Caco-2 (cell line): ENCODE data around the gene ABCA13. TPM values are rescaled to one million over a fixed set of nuclear protein-coding genes. Genes with fewer than 3 reads are reported as not detected.

Experiments used
- BruUV-seq: library from RNA; stranded (reverse); fragments of 400-500 nt; replicated peaks from 2 replicates; lab custom pipeline; 2021; lab: Mats Ljungman, UMichigan
- CTCF ChIA-PET: fragments of 300-600 bp; sonication (Branson Sonifier 250); formaldehyde crosslinking; loops from one replicate; lab custom pipeline; 2022; ENCODE audit warnings: antibody characterized with exemption; lab: Charles Lee
- POLR2A ChIA-PET: fragments of 300-600 bp; sonication (Branson Sonifier 250); formaldehyde crosslinking; loops from one replicate; lab custom pipeline; 2022; ENCODE audit warnings: antibody characterized with exemption; lab: Charles Lee
- DNase-seq, 2 experiments: peaks; one replicate each; pipeline versions ENCODE4 v3.0.0 to v3.0.0-alpha.2; 2020 to 2022
- H3K27me3 ChIP-seq: replicated peaks from 2 replicates; pipeline ENCODE4 v1.6.0; 2011; ENCODE audit warnings: low read length; ENCODE audit not compliant: control insufficient read depth, insufficient read depth
- H3K36me3 ChIP-seq: 2 replicates; pipeline ENCODE4 v1.5.1; 2011; ENCODE audit warnings: low read length; ENCODE audit not compliant: control insufficient read depth, insufficient read depth
- H3K4me1 ChIP-seq: fragments of 250-450 bp; sonication (Bioruptor Pico); 2 replicates; pipeline ENCODE4 v1.5.1; 2020; ENCODE audit warnings: mild to moderate bottlenecking
- H3K4me3 ChIP-seq: 2 replicates; pipeline ENCODE4 v1.5.1; 2011; ENCODE audit warnings: low read depth, mild to moderate bottlenecking, control low read depth, low read length
- H3K9me3 ChIP-seq: fragments of 250-450 bp; sonication (Bioruptor Pico); 2 replicates; pipeline ENCODE4 v1.5.1; 2020; ENCODE audit warnings: mild to moderate bottlenecking, moderate library complexity
- H3K27ac Mint-ChIP-seq: one replicate; pipeline ENCODE4 v1.8.0; 2022; ENCODE audit warnings: mixed read lengths; ENCODE audit not compliant: unreplicated experiment
- H3K27me3 Mint-ChIP-seq: one replicate; pipeline ENCODE4 v1.8.0; 2022; ENCODE audit warnings: mixed read lengths; ENCODE audit not compliant: insufficient read depth, unreplicated experiment
- H3K36me3 Mint-ChIP-seq: one replicate; pipeline ENCODE4 v1.8.0; 2022; ENCODE audit warnings: mild to moderate bottlenecking, mixed read lengths; ENCODE audit not compliant: insufficient read depth, unreplicated experiment
- H3K4me1 Mint-ChIP-seq: one replicate; pipeline ENCODE4 v1.8.0; 2022; ENCODE audit warnings: low read depth, mixed read lengths; ENCODE audit not compliant: unreplicated experiment
- H3K4me3 Mint-ChIP-seq: one replicate; pipeline ENCODE4 v1.8.0; 2022; ENCODE audit warnings: mild to moderate bottlenecking, moderate library complexity, mixed read lengths; ENCODE audit not compliant: unreplicated experiment
- H3K9me3 Mint-ChIP-seq: one replicate; pipeline ENCODE4 v1.8.0; 2022; ENCODE audit warnings: mixed read lengths; ENCODE audit not compliant: unreplicated experiment
- intact Hi-C: fragments of 100-400 bp; cut with micrococcal nuclease; formaldehyde crosslinking; loops from one replicate; pipeline ENCODE4 v1.10.0; 2022; ENCODE audit not compliant: unreplicated experiment
- total RNA-seq: library from RNA; stranded (reverse); gene quantifications from 2 replicates; pipeline ENCODE4 v1.2.3, GENCODE V29; 2022
- TF ChIP-seq, protein P1 (sequence below), 2 experiments: fragments of 200-600 bp in 1 of 2; IDR thresholded peaks; 1 replicate in 1 of 2; 2 replicates in 1 of 2; pipeline versions ENCODE4 v1.5.1 to v1.8.0; 2011 to 2022; ENCODE audit warnings: antibody characterized with exemption in 1 of 2, control low read depth in 1 of 2, inconsistent platforms in 1 of 2, low read depth in 1 of 2, low read length in 1 of 2, mild to moderate bottlenecking in 1 of 2, moderate library complexity in 1 of 2; ENCODE audit not compliant: insufficient read depth in 1 of 2, severe bottlenecking in 1 of 2, unreplicated experiment in 1 of 2

The ABCA13 gene
- total RNA-seq, 1 experiment from 2014 or later = 0.07 TPM

DNA sequence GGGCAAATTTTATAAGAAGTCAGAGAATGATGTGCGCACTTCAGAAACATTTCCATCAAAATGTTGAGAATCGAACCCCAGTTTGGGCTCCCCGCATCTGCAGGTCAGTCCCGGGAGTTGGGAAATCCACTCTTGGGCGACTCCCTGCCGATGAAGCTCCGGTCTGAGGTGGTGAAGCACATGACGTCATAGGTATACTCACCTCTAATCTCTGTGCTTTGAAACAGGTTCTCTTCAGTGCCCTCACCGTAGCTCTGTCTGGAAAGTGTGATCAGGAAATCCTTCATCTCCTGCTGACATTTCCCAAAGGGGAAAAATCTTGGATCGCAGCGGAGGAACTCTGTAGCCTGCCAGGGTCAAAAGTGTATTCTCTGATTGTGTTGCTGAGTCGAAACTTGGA is 138.5 kb downstream of the ABCA13 start:
- Mint-ChIP-seq H3K4me3 (no peak overlapping the region), H3K4me1 (no peaks in the 10 kb centered on the region), H3K9me3 (no peaks in the 10 kb centered on the region), H3K27me3 (peaks cover 10% of the 10 kb centered on the region), H3K36me3 (no peaks in the 10 kb centered on the region), H3K27ac (no peak overlapping the region)
- ChIA-PET CTCF (no interaction called here), POLR2A (no interaction called here)
- Histone ChIP-seq H3K36me3 (no peaks in the 10 kb centered on the region), H3K4me3 (no peak overlapping the region), H3K9me3 (no peaks in the 10 kb centered on the region), H3K4me1 (no peaks in the 10 kb centered on the region), H3K27me3 (no peaks in the 10 kb centered on the region)
- DNase-seq = no peak
- intact Hi-C loops = no loop called here
- TF ChIP-seq, protein P1, sequence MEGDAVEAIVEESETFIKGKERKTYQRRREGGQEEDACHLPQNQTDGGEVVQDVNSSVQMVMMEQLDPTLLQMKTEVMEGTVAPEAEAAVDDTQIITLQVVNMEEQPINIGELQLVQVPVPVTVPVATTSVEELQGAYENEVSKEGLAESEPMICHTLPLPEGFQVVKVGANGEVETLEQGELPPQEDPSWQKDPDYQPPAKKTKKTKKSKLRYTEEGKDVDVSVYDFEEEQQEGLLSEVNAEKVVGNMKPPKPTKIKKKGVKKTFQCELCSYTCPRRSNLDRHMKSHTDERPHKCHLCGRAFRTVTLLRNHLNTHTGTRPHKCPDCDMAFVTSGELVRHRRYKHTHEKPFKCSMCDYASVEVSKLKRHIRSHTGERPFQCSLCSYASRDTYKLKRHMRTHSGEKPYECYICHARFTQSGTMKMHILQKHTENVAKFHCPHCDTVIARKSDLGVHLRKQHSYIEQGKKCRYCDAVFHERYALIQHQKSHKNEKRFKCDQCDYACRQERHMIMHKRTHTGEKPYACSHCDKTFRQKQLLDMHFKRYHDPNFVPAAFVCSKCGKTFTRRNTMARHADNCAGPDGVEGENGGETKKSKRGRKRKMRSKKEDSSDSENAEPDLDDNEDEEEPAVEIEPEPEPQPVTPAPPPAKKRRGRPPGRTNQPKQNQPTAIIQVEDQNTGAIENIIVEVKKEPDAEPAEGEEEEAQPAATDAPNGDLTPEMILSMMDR (IDR thresholded peaks at IDR 0.05; ENCODE audit: insufficient read depth in 1 of 2, low read depth in 1 of 2, low read length in 1 of 2, severe bottlenecking in 1 of 2, unreplicated experiment in 1 of 2) = no peak
- BruUV-seq = no TSS peak

DNA sequence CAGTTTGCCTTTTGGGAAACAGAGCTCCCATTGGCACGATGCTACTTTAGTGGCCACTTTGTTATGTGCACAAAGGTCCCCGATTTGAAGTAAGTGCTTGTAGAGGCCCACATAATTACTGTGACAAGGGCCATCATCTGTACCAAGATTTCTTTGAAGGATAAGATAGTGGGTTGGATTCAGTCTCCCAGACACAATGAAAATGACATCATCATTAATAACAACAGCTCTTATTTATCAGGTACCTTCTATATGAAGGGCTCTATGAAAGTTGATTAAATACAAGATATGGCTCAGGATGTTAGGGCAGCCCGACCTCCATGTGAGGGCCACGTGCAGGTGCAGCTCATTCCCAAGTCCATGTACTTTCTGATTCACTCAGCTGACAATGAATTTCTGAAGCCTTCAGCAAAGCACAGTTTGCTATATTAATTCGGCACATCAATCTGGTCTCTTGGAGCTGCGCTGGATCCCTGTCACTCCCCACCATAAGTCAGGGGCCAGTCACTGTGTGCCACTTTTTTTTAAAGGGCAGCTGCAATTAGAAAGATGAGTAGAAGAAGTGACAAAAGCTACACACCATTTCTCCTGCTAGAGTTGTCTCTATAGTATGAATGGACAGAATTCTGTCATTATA is 140.3 kb downstream of the ABCA13 start:
- intact Hi-C loops = no loop called here
- BruUV-seq = no TSS peak

DNA sequence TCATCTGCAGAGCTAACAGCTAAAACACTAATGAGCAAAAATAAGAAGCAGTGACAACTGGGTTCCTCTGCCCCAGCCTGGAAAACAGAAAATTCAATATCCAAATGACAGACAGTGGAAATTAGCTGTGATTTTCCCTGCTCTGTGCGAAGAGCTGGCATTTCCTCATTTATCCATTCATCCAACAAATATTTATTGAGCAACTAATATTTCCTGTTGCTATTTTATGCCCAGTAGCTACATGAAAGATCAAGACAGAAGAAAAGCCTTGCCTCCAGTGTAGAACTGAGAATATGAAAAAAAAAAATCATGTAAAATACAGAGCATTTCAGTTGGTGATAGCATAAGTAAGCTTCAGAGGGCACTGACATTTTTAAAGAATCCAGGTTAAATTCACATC is 140.9 kb downstream of the ABCA13 start:
- Histone ChIP-seq H3K27me3 (no peaks in the 10 kb centered on the region), H3K36me3 (no peaks in the 10 kb centered on the region), H3K9me3 (0 out of 2 replicates have a peak, but pooled peaks cover 5% of the 10 kb centered on the region), H3K4me3 (no peak overlapping the region), H3K4me1 (no peaks in the 10 kb centered on the region)
- peaks cover 3% of the 10 kb centered on the region for H3K27me3 Mint-ChIP-seq
- intact Hi-C loops = no loop called here
- no peak overlapping the region for H3K27ac Mint-ChIP-seq
- CTCF ChIA-PET = no interaction called here
- DNase-seq = no peak
- H3K4me3 Mint-ChIP-seq = no peak overlapping the region
- no peaks in the 10 kb centered on the region for H3K36me3 Mint-ChIP-seq
- POLR2A ChIA-PET = no interaction called here
- no TSS peak for BruUV-seq
- H3K9me3 Mint-ChIP-seq = no peaks in the 10 kb centered on the region
- TF ChIP-seq, protein P1 (IDR thresholded peaks at IDR 0.05; ENCODE audit: insufficient read depth in 1 of 2, low read depth in 1 of 2, low read length in 1 of 2, severe bottlenecking in 1 of 2, unreplicated experiment in 1 of 2) = no peak
- no peaks in the 10 kb centered on the region for H3K4me1 Mint-ChIP-seq

More for the DNA sequence above, 140.3 kb downstream of the ABCA13 start:
- Histone ChIP-seq H3K4me3 (no peak overlapping the region), H3K9me3 (0 out of 2 replicates have a peak, but pooled peaks cover 5% of the 10 kb centered on the region), H3K4me1 (no peaks in the 10 kb centered on the region), H3K27me3 (no peaks in the 10 kb centered on the region), H3K36me3 (no peaks in the 10 kb centered on the region)
- Mint-ChIP-seq H3K4me1 (no peaks in the 10 kb centered on the region), H3K27ac (no peak overlapping the region), H3K36me3 (no peaks in the 10 kb centered on the region), H3K9me3 (no peaks in the 10 kb centered on the region), H3K4me3 (no peak overlapping the region), H3K27me3 (peaks cover 3% of the 10 kb centered on the region)
- CTCF ChIA-PET = no interaction called here
- POLR2A ChIA-PET = no interaction called here
- no peak for DNase-seq
- TF ChIP-seq, protein P1 (IDR thresholded peaks at IDR 0.05; ENCODE audit: insufficient read depth in 1 of 2, low read depth in 1 of 2, low read length in 1 of 2, severe bottlenecking in 1 of 2, unreplicated experiment in 1 of 2) = no peak
